ENCODE measurements around the gene BRD1. TPM values are rescaled to one million over a fixed set of nuclear protein-coding genes. Genes with fewer than 3 reads are reported as not detected.
"Not testable (repeated sequence)": the region's sequence is repeated elsewhere in the genome, so short reads cannot be mapped to it uniquely, and the experiment has no call there.

The BRD1 gene
- total RNA-seq, 4 donors from 2014 or later = 17.9 to 47.4 (median 37.9) TPM

- intact Hi-C loops (cut with DNase I; ENCODE audit: low total_unique reads) = no loop called here
- H3K4me1 ChIP-seq = peaks cover 0 to 13% of the 10 kb centered on the region in 2 donors
- no peak for TF ChIP-seq POLR2A (IDR thresholded peaks at IDR 0.05)
- no peak for TF ChIP-seq CTCF (IDR thresholded peaks at IDR 0.05)
- H3K27me3 ChIP-seq = peaks cover 5 to 6% of the 10 kb centered on the region in 2 donors
- peak overlapping the region; percentile 56 to 71 for H3K4me3 ChIP-seq
- H3K36me3 ChIP-seq = no peaks in the 10 kb centered on the region
- peak in 1 of 2 donors; percentile 36 for DNase-seq
- H3K27ac ChIP-seq = peak overlapping the region; percentile 57 to 62
- no peaks in the 10 kb centered on the region for H3K9me3 ChIP-seq
Observed at GRCh38 chr22:49853981-49854831, 26.5 kb upstream of the BRD1 start.

DNA sequence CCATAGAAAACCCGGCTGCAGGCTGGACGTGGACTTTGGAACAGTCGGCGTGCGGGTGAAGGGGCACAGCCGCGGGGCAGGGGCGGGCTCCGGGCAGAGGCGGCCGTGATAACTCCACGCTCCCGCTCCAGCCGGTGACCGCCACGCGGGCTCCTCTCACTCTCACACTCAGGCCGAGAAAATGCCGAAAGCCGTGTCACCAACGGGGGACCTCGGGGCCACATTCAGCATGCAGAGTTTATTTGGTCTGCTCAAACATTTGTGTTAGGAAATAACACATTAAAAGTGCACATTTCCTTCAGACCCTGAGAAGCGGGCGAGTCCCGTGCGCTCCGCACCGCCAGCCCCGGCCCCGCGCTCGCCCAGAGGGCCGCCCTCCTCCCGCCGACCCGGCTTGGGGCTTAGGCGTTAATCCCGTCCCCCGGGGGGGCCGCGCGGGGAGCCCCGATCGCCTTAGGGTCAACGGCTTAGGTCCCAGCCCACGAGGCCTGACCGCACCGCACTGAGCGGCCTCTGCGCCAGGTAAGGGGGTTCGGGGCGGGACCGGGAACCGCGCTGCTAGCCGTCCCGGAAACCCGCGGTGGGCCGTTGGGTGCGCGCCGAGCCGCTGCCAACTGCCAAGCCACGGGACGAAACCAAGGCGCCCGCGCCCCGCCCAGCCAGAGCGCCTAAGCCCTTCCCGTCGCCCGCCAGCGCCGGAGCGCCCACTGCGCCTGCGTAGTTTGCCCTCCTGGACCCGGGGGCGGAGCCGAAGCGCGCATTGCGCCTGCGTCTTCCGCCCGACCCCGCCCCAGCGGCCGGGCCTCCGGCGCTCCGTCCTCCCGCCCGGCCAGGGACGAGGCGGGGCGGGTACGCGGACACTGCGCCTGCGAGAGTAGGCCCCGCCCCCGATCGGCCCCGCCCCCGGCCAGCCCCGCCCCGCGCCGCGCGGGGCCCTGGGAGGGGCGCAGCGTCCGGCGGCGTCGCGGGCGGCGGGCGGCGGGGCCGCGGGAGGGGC, 25.5 kb upstream of the BRD1 start, which contains the start of gene ZBED4:
TSS of gene ZBED4 (plus strand) at position 947 of the 997 bp plus-strand sequence. CDS start 29,819 bp downstream, outside the sequence.
- intact Hi-C loops (cut with DNase I; ENCODE audit: low total_unique reads) = no loop called here
- Histone ChIP-seq H3K9me3 (no peaks in the 10 kb centered on the region), H3K27me3 (peaks cover 8 to 16% of the 10 kb centered on the region in 2 donors), H3K4me1 (peaks cover 0 to 23% of the 10 kb centered on the region in 2 donors), H3K27ac (peak within 1 kb of the TSS; percentile 84 to 85), H3K4me3 (peak within 1 kb of the TSS; percentile 56 to 77), H3K36me3 (no peaks in the 10 kb centered on the region)
- TF ChIP-seq POLR2A (IDR thresholded peaks at IDR 0.05) (peak; percentile 81 to 88), CTCF (IDR thresholded peaks at IDR 0.05) (peak in 1 of 4 experiments; percentile 34)
- DNase-seq = peak; percentile 95 to 98

GRCh38 chr22:49852568-49852897, 24.9 kb upstream of the BRD1 start:
- peak overlapping the region in 1 of 2 donors; percentile 77 for H3K4me3 ChIP-seq
- peaks cover 0 to 26% of the 10 kb centered on the region in 2 donors for H3K4me1 ChIP-seq
- DNase-seq; H3K9me3 ChIP-seq; intact Hi-C loops (cut with DNase I; ENCODE audit: low total_unique reads); H3K36me3 ChIP-seq: not testable (repeated sequence)
- peak overlapping the region; percentile 84 to 85 for H3K27ac ChIP-seq
- H3K27me3 ChIP-seq = peaks cover 11 to 21% of the 10 kb centered on the region in 2 donors

- Histone ChIP-seq H3K27me3 (peaks cover 11 to 21% of the 10 kb centered on the region in 2 donors), H3K4me1 (peaks cover 0 to 26% of the 10 kb centered on the region in 2 donors), H3K36me3 (no peaks in the 10 kb centered on the region), H3K9me3 (no peaks in the 10 kb centered on the region), H3K27ac (no peak overlapping the region), H3K4me3 (no peak overlapping the region)
- DNase-seq = no peak
- intact Hi-C loops (cut with DNase I; ENCODE audit: low total_unique reads) = no loop called here
- TF ChIP-seq POLR2A (IDR thresholded peaks at IDR 0.05) (no peak), CTCF (IDR thresholded peaks at IDR 0.05) (no peak)
Observed at GRCh38 chr22:49850959-49851802, 23.5 kb upstream of the BRD1 start.

Data from uterus (tissue), 4 donors.